GM19351 (cell line): ENCODE measurements around the gene SNX3.
A peak's percentile ranks its signal among the peaks of the same experiment; 100 is the strongest.
"Not testable (repeated sequence)": the region's sequence is repeated elsewhere in the genome, so short reads cannot be mapped to it uniquely, and the experiment has no call there.

Experiments
- ATAC-seq: cut with Tn5 transposase; IDR thresholded peaks from one replicate; pipeline ENCODE4 v1.9.1; 2021; ENCODE audit warnings: mild to moderate bottlenecking, moderate library complexity; ENCODE audit not compliant: unreplicated experiment

SNX3 gene

GRCh38 chr6:108263371-108263770, 2.5 kb upstream of the SNX3 start:
- no peak for ATAC-seq

- ATAC-seq: peak; percentile 12
Measured at GRCh38 chr6:108260126-108260808, 573 bp downstream of the SNX3 start.

GRCh38 chr6:108254433-108255410, 6.1 kb downstream of the SNX3 start:
- ATAC-seq: no peak

GRCh38 chr6:108253241-108253640, 7.6 kb downstream of the SNX3 start:
- ATAC-seq: no peak

- no peak for ATAC-seq
Measured at GRCh38 chr6:108252055-108252454, 8.8 kb downstream of the SNX3 start.

- no peak for ATAC-seq
Measured at GRCh38 chr6:108251252-108251651, 9.6 kb downstream of the SNX3 start.

- ATAC-seq: no peak
Measured at GRCh38 chr6:108250240-108250866, 10.5 kb downstream of the SNX3 start.

- ATAC-seq: no peak
Measured at GRCh38 chr6:108247965-108248536, 12.8 kb downstream of the SNX3 start.

GRCh38 chr6:108245095-108245494, 15.7 kb downstream of the SNX3 start:
- not testable (repeated sequence) for ATAC-seq

GRCh38 chr6:108243836-108244235, 17.0 kb downstream of the SNX3 start:
- no peak for ATAC-seq

GRCh38 chr6:108242721-108243120, 18.1 kb downstream of the SNX3 start:
- ATAC-seq: no peak

GRCh38 chr6:108242259-108242658, 18.6 kb downstream of the SNX3 start:
- no peak for ATAC-seq

GRCh38 chr6:108238322-108238721, 22.5 kb downstream of the SNX3 start:
- ATAC-seq: no peak

GRCh38 chr6:108236791-108237190, 24.0 kb downstream of the SNX3 start:
- ATAC-seq: no peak

GRCh38 chr6:108235127-108235526, 25.7 kb downstream of the SNX3 start:
- ATAC-seq: no peak

- no peak for ATAC-seq
Measured at GRCh38 chr6:108228416-108228815, 32.4 kb downstream of the SNX3 start.

GRCh38 chr6:108227290-108227689, 33.5 kb downstream of the SNX3 start:
- no peak for ATAC-seq

- ATAC-seq: no peak
Measured at GRCh38 chr6:108222504-108222903, 38.3 kb downstream of the SNX3 start.

GRCh38 chr6:108222064-108222463, 38.8 kb downstream of the SNX3 start:
- ATAC-seq: no peak

GRCh38 chr6:108211671-108212070, 49.2 kb downstream of the SNX3 start:
- no peak for ATAC-seq

- ATAC-seq: no peak
Measured at GRCh38 chr6:108210556-108210955, 50.3 kb downstream of the SNX3 start.
